HFF-Myc (cell line): ENCODE measurements around the gene SEC63.

Experiments used
- DNase-seq: peaks from one replicate; pipeline ENCODE4 v3.0.0-alpha.2; 2011; ENCODE audit warnings: low read depth; ENCODE audit errors: extremely low read depth
- H3K4me3 ChIP-seq: replicated peaks from 2 replicates; pipeline ENCODE4 v1.5.1; 2011; ENCODE audit warnings: low read depth, mild to moderate bottlenecking, control low read depth, low read length
- TF ChIP-seq, protein P1 (sequence below): IDR thresholded peaks from 2 replicates; pipeline ENCODE4 v1.5.1; 2012; ENCODE audit warnings: mild to moderate bottlenecking, low read depth, low read length, control low read depth; ENCODE audit errors: missing control alignments

The SEC63 gene

GRCh38 chr6:107821591-107821990 lies 136.4 kb downstream of the SEC63 start:
- TF ChIP-seq, protein P1, sequence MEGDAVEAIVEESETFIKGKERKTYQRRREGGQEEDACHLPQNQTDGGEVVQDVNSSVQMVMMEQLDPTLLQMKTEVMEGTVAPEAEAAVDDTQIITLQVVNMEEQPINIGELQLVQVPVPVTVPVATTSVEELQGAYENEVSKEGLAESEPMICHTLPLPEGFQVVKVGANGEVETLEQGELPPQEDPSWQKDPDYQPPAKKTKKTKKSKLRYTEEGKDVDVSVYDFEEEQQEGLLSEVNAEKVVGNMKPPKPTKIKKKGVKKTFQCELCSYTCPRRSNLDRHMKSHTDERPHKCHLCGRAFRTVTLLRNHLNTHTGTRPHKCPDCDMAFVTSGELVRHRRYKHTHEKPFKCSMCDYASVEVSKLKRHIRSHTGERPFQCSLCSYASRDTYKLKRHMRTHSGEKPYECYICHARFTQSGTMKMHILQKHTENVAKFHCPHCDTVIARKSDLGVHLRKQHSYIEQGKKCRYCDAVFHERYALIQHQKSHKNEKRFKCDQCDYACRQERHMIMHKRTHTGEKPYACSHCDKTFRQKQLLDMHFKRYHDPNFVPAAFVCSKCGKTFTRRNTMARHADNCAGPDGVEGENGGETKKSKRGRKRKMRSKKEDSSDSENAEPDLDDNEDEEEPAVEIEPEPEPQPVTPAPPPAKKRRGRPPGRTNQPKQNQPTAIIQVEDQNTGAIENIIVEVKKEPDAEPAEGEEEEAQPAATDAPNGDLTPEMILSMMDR = no peak
- no peak for DNase-seq
- no peak overlapping the region for H3K4me3 ChIP-seq

- DNase-seq = no peak
- H3K4me3 ChIP-seq = no peak overlapping the region
Observed at GRCh38 chr6:107820338-107821261, 137.4 kb downstream of the SEC63 start.

GRCh38 chr6:107819964-107820337 lies 138.1 kb downstream of the SEC63 start:
- TF ChIP-seq, protein P1 = no peak
- DNase-seq = no peak
- H3K4me3 ChIP-seq = no peak overlapping the region

More at GRCh38 chr6:107820338-107821261, 137.4 kb downstream of the SEC63 start:
- TF ChIP-seq, protein P1 = no peak

DNA sequence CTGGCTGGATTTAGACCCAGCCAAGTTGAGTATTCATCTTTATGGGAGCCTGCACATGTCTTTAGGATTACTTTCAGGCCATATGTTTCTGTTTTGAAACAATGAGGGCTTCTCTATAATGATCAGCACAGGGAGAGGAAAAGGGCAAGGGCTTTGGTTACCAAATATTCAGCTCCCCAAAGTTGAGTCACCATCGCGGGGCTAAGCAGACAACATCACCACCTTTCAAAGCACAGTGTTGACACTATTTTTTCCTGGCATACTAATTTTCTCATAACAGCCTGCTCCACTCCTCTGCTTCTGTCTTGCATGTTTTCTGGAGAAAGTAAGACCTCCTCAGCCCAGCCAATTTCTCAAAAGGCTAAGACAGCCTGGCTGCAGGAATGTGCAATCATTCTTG lies 138.8 kb downstream of the SEC63 start:
- DNase-seq = no peak
- TF ChIP-seq, protein P1 = no peak
- H3K4me3 ChIP-seq = no peak overlapping the region

DNA sequence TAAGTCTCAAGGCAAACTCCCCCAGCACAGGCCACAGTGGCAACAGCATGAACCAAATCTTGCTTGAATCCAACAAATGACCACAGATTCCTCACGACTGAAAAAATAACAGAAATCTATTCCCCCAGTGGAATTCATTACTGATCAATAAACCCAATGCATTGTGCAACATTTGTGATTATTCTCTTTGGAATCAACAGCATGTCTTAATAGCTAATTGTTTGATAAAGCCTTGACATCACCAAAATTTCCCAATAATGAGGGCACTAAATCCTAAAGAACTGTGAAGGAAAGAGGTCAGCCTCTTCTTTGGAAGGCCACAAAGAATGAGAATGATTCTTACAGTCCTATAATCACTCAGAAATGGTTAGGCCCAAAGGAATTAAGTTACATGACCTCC lies 139.7 kb downstream of the SEC63 start:
- DNase-seq = no peak
- no peak overlapping the region for H3K4me3 ChIP-seq
- TF ChIP-seq, protein P1 = no peak

GRCh38 chr6:107817784-107818183 lies 140.2 kb downstream of the SEC63 start:
- DNase-seq = no peak
- TF ChIP-seq, protein P1 = no peak
- no peak overlapping the region for H3K4me3 ChIP-seq
